Sigmoid colon (tissue), 4 donors: Measurements from ENCODE around the gene PTPRE.

Experiments used
- EP300 ChIP-seq, 4 donors: sonication (generic); formaldehyde crosslinking; IDR thresholded peaks; one replicate each; pipeline ENCODE4 v1.6.1; 2017; ENCODE audit warnings: antibody characterized with exemption in 4 of 4
- POLR2AphosphoS5 ChIP-seq, 4 donors: sonication (generic); formaldehyde crosslinking; IDR thresholded peaks; one replicate each; pipeline ENCODE4 v1.6.1; 2017; ENCODE audit warnings: antibody characterized with exemption in 4 of 4
- TF ChIP-seq, protein P1 (sequence below), 4 experiments: fragments of 450-650 bp in 3 of 4; fragments of 200-600 bp in 1 of 4; IDR thresholded peaks; one replicate each; pipeline ENCODE4 v1.5.1; 2016 to 2019; ENCODE audit warnings: antibody characterized with exemption in 4 of 4, mild to moderate bottlenecking in 3 of 4, moderate library complexity in 2 of 4

GRCh38 chr10:127877699-127878098 is 29.2 kb upstream of the PTPRE start:
- TF ChIP-seq, protein P1, sequence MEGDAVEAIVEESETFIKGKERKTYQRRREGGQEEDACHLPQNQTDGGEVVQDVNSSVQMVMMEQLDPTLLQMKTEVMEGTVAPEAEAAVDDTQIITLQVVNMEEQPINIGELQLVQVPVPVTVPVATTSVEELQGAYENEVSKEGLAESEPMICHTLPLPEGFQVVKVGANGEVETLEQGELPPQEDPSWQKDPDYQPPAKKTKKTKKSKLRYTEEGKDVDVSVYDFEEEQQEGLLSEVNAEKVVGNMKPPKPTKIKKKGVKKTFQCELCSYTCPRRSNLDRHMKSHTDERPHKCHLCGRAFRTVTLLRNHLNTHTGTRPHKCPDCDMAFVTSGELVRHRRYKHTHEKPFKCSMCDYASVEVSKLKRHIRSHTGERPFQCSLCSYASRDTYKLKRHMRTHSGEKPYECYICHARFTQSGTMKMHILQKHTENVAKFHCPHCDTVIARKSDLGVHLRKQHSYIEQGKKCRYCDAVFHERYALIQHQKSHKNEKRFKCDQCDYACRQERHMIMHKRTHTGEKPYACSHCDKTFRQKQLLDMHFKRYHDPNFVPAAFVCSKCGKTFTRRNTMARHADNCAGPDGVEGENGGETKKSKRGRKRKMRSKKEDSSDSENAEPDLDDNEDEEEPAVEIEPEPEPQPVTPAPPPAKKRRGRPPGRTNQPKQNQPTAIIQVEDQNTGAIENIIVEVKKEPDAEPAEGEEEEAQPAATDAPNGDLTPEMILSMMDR (IDR thresholded peaks at IDR 0.05), result no peak
- TF ChIP-seq EP300 (IDR thresholded peaks at IDR 0.05) (no peak), POLR2AphosphoS5 (IDR thresholded peaks at IDR 0.05) (no peak)
